Natural killer cell (primary cell): ENCODE data around the gene CPLX1. TPM values are rescaled to one million over a fixed set of nuclear protein-coding genes. Genes with fewer than 3 reads are reported as not detected.
"Not testable (repeated sequence)": the region's sequence is repeated elsewhere in the genome, so short reads cannot be mapped to it uniquely, and the experiment has no call there.

ENCODE experiments used
- ATAC-seq, 3 donors: fragments of 150-1000 bp in 2 of 3; fragments of 200-7000 bp in 1 of 3; cut with Tn5 transposase; 1 replicate in 1 of 3; 2 replicates in 2 of 3; pipeline ENCODE4 v1.10.0; 2021; ENCODE audit warnings: mild to moderate bottlenecking in 2 of 3, moderate library complexity in 2 of 3
- DNase-seq, 2 donors: peaks; one replicate each; pipeline versions ENCODE4 v3.0.0 to v3.0.0-alpha.2; 2013 to 2021; ENCODE audit warnings: mixed read lengths in 1 of 2
- H3K27ac ChIP-seq: one replicate; pipeline ENCODE4 v1.5.1; 2013; ENCODE audit warnings: mild to moderate bottlenecking, low read length
- H3K27me3 ChIP-seq: one replicate; pipeline ENCODE4 v1.6.1; 2013; ENCODE audit warnings: low read length; ENCODE audit not compliant: control insufficient read depth, insufficient read depth
- H3K36me3 ChIP-seq: one replicate; pipeline ENCODE4 v1.6.1; 2013; ENCODE audit warnings: low read length; ENCODE audit not compliant: control insufficient read depth, insufficient read depth
- H3K4me1 ChIP-seq: one replicate; pipeline ENCODE4 v1.6.1; 2013; ENCODE audit warnings: low read length; ENCODE audit not compliant: control insufficient read depth, insufficient read depth
- H3K4me3 ChIP-seq: one replicate; pipeline ENCODE4 v1.5.1; 2013; ENCODE audit warnings: low read length
- H3K9me3 ChIP-seq: one replicate; pipeline ENCODE4 v1.6.1; 2013; ENCODE audit warnings: low read length; ENCODE audit not compliant: control insufficient read depth, insufficient read depth
- H3K27ac Mint-ChIP-seq, 2 donors: one replicate each; pipeline ENCODE4 v1.8.0; 2022; ENCODE audit warnings: mild to moderate bottlenecking in 2 of 2, mixed read lengths in 2 of 2, moderate library complexity in 1 of 2
- H3K27me3 Mint-ChIP-seq, 2 donors: one replicate each; pipeline ENCODE4 v1.8.0; 2022; ENCODE audit warnings: low read depth in 2 of 2, mixed read lengths in 2 of 2
- H3K36me3 Mint-ChIP-seq: one replicate; pipeline ENCODE4 v1.8.0; 2022; ENCODE audit warnings: mixed read lengths
- H3K4me1 Mint-ChIP-seq, 2 donors: one replicate each; pipeline ENCODE4 v1.8.0; 2022; ENCODE audit warnings: mixed read lengths in 2 of 2
- H3K4me3 Mint-ChIP-seq: one replicate; pipeline ENCODE4 v1.8.0; 2022; ENCODE audit warnings: mild to moderate bottlenecking, moderate library complexity, mixed read lengths
- H3K9me3 Mint-ChIP-seq, 2 donors: one replicate each; pipeline ENCODE4 v1.8.0; 2022; ENCODE audit warnings: mixed read lengths in 2 of 2
- WGBS: methylation state at CpG from one replicate; pipeline ENCODE4 v1.1.7; 2013; ENCODE audit warnings: missing lambda C conversion rate; ENCODE audit not compliant: insufficient coverage; 5-methylcytosine and 5-hydroxymethylcytosine counted together
- intact Hi-C: fragments of 100-400 bp; cut with micrococcal nuclease; formaldehyde crosslinking; loops from one replicate; pipeline ENCODE4 v1.14.2; 2022
- total RNA-seq, 4 donors: library from RNA; stranded (reverse); fragments of 120-200 nt in 1 of 4; gene quantifications; one replicate each; pipeline versions ENCODE4 v1.2.3 to v1.2.4, GENCODE V29; 2013 to 2022
- TF ChIP-seq, protein P1 (sequence below): fragments of 200-600 bp; IDR thresholded peaks from one replicate; pipeline ENCODE4 v1.8.0; 2022; ENCODE audit warnings: antibody characterized with exemption

Gene CPLX1
- total RNA-seq, 3 donors from 2014 or later (not counting 1 experiment from before 2014, with no cell fraction given), result not detected

DNA sequence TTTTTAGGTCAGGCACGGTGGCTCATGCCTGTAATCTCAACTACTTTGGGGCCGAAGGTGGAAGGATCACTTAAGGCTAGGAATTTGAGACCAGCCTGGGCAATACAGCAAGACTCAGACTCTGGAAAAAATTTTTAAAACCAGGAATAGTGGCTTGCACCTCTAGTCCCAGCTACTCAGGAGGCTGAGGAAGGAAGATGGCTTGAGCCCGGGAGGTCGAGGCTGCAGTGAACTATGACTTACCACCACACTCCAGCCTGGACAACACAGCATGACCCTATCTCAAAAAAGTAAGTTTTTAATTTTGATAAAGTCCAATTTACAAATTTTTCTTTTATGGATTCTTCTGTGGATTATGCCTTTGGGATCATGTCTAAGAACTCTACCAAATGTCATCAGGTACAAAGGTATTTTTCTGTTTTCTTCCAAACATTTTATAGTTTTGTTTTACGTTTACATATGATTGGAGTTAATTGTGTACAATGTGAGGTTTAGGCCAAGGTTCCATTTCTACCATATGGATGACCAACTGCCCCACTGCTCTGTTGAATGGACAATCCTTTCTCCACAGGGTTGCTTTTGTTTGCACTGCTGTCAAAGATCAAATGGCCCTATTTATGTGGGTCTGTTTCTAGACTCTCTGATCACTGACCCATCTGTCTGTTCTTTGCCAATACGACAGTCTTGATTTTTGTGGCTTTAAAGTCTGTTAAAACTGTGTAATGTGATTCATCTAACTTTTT is 48.2 kb downstream of the CPLX1 start:
- DNase-seq (no peak), ATAC-seq (no peak)
- H3K27ac ChIP-seq, result no peak overlapping the region
- peaks cover 17% of the 10 kb centered on the region for H3K36me3 ChIP-seq
- Mint-ChIP-seq H3K27ac (peak overlapping the region; percentile 60 to 73), H3K4me3 (no peak overlapping the region), H3K36me3 (no peaks in the 10 kb centered on the region), H3K4me1 (peaks cover 60 to 75% of the 10 kb centered on the region in 2 donors), H3K27me3 (no peaks in the 10 kb centered on the region), H3K9me3 (no peaks in the 10 kb centered on the region)
- peaks cover 62% of the 10 kb centered on the region for H3K4me1 ChIP-seq
- no peaks in the 10 kb centered on the region for H3K27me3 ChIP-seq
- WGBS, result 91% methylated on average over 5 of the region's 6 CpGs
- intact Hi-C loops, result no loop called here
- H3K4me3 ChIP-seq, result no peak overlapping the region
- TF ChIP-seq, protein P1, sequence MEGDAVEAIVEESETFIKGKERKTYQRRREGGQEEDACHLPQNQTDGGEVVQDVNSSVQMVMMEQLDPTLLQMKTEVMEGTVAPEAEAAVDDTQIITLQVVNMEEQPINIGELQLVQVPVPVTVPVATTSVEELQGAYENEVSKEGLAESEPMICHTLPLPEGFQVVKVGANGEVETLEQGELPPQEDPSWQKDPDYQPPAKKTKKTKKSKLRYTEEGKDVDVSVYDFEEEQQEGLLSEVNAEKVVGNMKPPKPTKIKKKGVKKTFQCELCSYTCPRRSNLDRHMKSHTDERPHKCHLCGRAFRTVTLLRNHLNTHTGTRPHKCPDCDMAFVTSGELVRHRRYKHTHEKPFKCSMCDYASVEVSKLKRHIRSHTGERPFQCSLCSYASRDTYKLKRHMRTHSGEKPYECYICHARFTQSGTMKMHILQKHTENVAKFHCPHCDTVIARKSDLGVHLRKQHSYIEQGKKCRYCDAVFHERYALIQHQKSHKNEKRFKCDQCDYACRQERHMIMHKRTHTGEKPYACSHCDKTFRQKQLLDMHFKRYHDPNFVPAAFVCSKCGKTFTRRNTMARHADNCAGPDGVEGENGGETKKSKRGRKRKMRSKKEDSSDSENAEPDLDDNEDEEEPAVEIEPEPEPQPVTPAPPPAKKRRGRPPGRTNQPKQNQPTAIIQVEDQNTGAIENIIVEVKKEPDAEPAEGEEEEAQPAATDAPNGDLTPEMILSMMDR, result no peak
- no peaks in the 10 kb centered on the region for H3K9me3 ChIP-seq

DNA sequence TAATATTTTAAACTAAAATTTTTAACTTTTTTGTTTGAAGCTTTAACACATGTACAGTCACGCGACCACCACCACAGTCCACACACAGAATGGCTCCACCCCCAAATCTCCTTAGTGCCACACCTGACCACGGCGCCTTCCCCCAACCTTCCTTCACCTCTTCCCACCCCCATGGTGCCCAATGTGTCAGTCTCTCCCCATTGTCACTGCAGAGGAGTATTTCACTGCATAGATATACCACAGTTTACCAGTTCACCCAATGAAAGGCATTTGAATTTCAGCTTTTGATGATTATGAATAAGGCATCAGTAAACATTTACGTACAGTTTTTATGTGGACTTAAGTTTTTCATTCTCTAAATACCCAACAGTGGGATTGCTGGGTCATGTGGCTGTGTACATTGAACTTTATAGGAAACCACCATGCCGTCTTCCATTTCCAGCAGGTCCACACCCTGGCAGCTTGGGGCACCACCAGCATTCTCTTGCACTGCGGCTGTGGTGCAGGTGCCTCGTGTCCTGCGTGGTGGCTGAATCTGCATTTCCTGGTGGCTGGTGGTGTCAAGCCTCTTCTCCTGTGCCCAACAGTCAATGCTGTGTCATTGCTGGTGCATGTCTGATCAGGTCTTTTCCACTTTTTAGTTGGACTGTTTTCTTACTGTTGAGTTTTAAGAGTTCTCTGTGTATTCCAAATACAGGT is 49.0 kb downstream of the CPLX1 start:
- Histone ChIP-seq H3K27ac (no peak overlapping the region), H3K36me3 (peaks cover 17% of the 10 kb centered on the region), H3K27me3 (no peaks in the 10 kb centered on the region), H3K4me1 (peaks cover 55% of the 10 kb centered on the region), H3K4me3 (no peak overlapping the region), H3K9me3 (no peaks in the 10 kb centered on the region)
- H3K4me1 Mint-ChIP-seq, result peaks cover 53 to 69% of the 10 kb centered on the region in 2 donors
- intact Hi-C loops, result no loop called here
- H3K4me3 Mint-ChIP-seq, result no peak overlapping the region
- peak overlapping the region; percentile 60 to 73 for H3K27ac Mint-ChIP-seq
- H3K36me3 Mint-ChIP-seq, result no peaks in the 10 kb centered on the region
- WGBS, result 86% methylated on average over 8 of the region's 9 CpGs
- no peak for ATAC-seq
- DNase-seq, result no peak
- no peaks in the 10 kb centered on the region for H3K9me3 Mint-ChIP-seq
- TF ChIP-seq, protein P1, result no peak
- no peaks in the 10 kb centered on the region for H3K27me3 Mint-ChIP-seq

DNA sequence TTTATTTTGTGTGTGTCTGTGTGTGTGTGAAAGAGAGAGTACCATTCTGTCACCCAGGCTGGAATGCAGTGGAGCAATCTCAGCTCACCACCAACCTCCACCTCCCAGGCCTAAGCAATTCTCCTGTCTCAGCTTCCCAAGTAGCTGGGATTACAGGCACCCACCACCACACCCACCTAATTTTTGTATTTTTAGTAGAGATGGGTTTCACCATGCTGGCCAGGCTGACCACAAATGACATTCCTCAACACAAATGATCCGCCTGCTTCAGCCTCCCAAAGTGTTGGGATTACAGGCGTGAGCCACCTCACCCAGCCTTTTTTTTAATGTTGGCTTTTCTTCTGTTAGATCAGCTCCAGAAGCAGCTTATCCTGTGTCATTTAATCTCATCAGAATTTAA is 50.4 kb downstream of the CPLX1 start:
- H3K27ac ChIP-seq, H3K27me3 Mint-ChIP-seq, H3K9me3 ChIP-seq, H3K9me3 Mint-ChIP-seq, ATAC-seq, intact Hi-C loops, H3K4me3 Mint-ChIP-seq, DNase-seq, H3K27me3 ChIP-seq, H3K36me3 Mint-ChIP-seq, H3K4me3 ChIP-seq: not testable (repeated sequence)
- peaks cover 19% of the 10 kb centered on the region for H3K36me3 ChIP-seq
- H3K4me1 ChIP-seq, result peaks cover 46% of the 10 kb centered on the region
- 96% methylated on average over 2 of the region's 2 CpGs for WGBS
- Mint-ChIP-seq H3K4me1 (peaks cover 49 to 65% of the 10 kb centered on the region in 2 donors), H3K27ac (peak overlapping the region; percentile 60 to 69)

DNA sequence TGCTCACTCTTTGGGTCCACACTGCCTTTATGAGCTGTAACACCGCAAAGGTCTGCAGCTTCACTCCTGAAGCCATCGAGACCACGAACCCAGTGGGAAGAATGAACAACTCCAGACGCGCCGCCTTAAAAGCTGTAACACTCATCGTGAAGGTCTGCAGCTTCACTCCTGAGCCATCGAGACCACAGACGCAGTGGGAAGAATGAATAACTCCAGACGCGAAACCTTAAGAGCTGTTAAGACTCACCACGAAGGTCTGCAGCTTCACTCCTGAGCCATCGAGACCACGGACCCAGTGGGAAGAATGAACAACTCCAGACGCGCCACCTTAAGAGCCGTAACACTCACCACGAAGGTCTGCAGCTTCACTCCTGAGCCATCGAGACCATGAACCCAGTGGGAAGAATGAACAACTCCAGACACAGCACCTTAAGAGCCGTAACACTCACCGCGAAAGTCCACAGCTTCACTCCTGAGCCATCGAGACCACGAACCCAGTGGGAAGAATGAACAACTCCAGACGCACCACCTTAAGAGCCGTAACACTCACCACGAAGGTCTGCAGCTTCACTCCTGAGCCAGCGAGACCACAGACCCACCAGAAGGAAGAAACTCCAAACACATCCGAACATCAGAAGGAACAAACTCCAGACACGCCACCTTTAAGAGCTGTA is 51.4 kb downstream of the CPLX1 start:
- H3K27ac Mint-ChIP-seq, result peak overlapping the region; percentile 66 to 76
- not testable (repeated sequence) for ATAC-seq

More for the DNA sequence above, 51.4 kb downstream of the CPLX1 start:
- H3K27ac ChIP-seq, H3K9me3 ChIP-seq, H3K27me3 Mint-ChIP-seq, DNase-seq, H3K4me3 ChIP-seq, intact Hi-C loops, H3K9me3 Mint-ChIP-seq, H3K36me3 Mint-ChIP-seq, H3K27me3 ChIP-seq: not testable (repeated sequence)
- Histone ChIP-seq H3K36me3 (peaks cover 22% of the 10 kb centered on the region), H3K4me1 (peaks cover 37% of the 10 kb centered on the region)
- 93% methylated on average over 30 of the region's 30 CpGs for WGBS
- Mint-ChIP-seq H3K4me1 (peaks cover 43 to 56% of the 10 kb centered on the region in 2 donors), H3K4me3 (peak overlapping the region; percentile 74)
